ENCODE results near the gene BSX. TPM values are rescaled to one million over a fixed set of nuclear protein-coding genes. Genes with fewer than 3 reads are reported as not detected.

BSX gene
- not detected in 2 replicates for total RNA-seq (ENCODE audit: low replicate concordance)

GRCh38 chr11:122981388-122982264 lies at the start of gene BSX:
Gene BSX (minus strand): TSS chr11:122981834. CDS start chr11:122981671, 163 bp downstream.

Other genes starting within 250 kb of the BSX start
- 0.12 TPM in 1 of 2 replicates, not detected in the other for gene CRTAM, start 143.3 kb downstream of the BSX start, total RNA-seq (ENCODE audit: low replicate concordance)
- gene JHY, start 99.1 kb downstream of the BSX start, total RNA-seq (ENCODE audit: low replicate concordance) = 0.98 and 1.4 TPM in 2 replicates
- gene HSPA8, start 80.3 kb upstream of the BSX start, total RNA-seq (ENCODE audit: low replicate concordance) = 1,811 and 2,611 TPM in 2 replicates
- gene CLMP, start 213.4 kb upstream of the BSX start, total RNA-seq (ENCODE audit: low replicate concordance) = 47.2 and 90.8 TPM in 2 replicates